GM12801 (cell line): ENCODE results near the gene OBP2B.

Experiments
- CTCF ChIP-seq: IDR thresholded peaks from one replicate; pipeline ENCODE4 v1.5.1; 2011; ENCODE audit warnings: control low read depth; ENCODE audit not compliant: insufficient read length; ENCODE audit errors: extremely low read depth

Gene OBP2B

GRCh38 chr9:133188843-133189180 is 20.2 kb downstream of the OBP2B start:
- no peak for TF ChIP-seq CTCF

- no peak for TF ChIP-seq CTCF
Observed at GRCh38 chr9:133188006-133188842, 20.8 kb downstream of the OBP2B start.

GRCh38 chr9:133187561-133188005 is 21.5 kb downstream of the OBP2B start:
- no peak for TF ChIP-seq CTCF

- TF ChIP-seq CTCF: no peak
Observed at GRCh38 chr9:133186736-133187135, 22.3 kb downstream of the OBP2B start.

- TF ChIP-seq CTCF: no peak
Observed at GRCh38 chr9:133184971-133185370, 24.1 kb downstream of the OBP2B start.

GRCh38 chr9:133182151-133182550 is 26.9 kb downstream of the OBP2B start:
- TF ChIP-seq CTCF: no peak

GRCh38 chr9:133181561-133181960 is 27.5 kb downstream of the OBP2B start:
- TF ChIP-seq CTCF: no peak
